HCT116 (cell line): ENCODE results near the gene ICA1. TPM values are rescaled to one million over a fixed set of nuclear protein-coding genes. Genes with fewer than 3 reads are reported as not detected.

Experiments
- ATAC-seq: fragments of 200-7000 bp; cut with Tn5 transposase; 2 replicates; pipeline ENCODE4 v1.9.1; 2020; ENCODE audit warnings: mild to moderate bottlenecking, moderate library complexity
- BruUV-seq: library from RNA; stranded (reverse); fragments of 400-500 nt; replicated peaks from 2 replicates; lab custom pipeline; 2021; lab: Mats Ljungman, UMichigan
- CTCF ChIA-PET: fragments of 300-600 bp; sonication (Branson Sonifier 250); formaldehyde crosslinking; loops from one replicate; lab custom pipeline; 2021; ENCODE audit warnings: antibody characterized with exemption; lab: Charles Lee
- POLR2A ChIA-PET: fragments of 300-600, 350-600 bp; sonication (Branson Sonifier 250); formaldehyde crosslinking; loops from one replicate; lab custom pipeline; 2021; ENCODE audit warnings: antibody characterized with exemption; lab: Charles Lee
- RAD21 ChIA-PET, 2 experiments: fragments of 300-600 bp; sonication (Branson Sonifier 250); formaldehyde crosslinking; loops; one replicate each; lab custom pipeline; 2023; ENCODE audit warnings: low total read pairs in 2 of 2; ENCODE audit not compliant: uncharacterized antibody in 2 of 2, unreplicated experiment in 2 of 2, low non-redundant PET in 1 of 2; lab: Charles Lee
- DNase-seq: peaks from one replicate; pipeline ENCODE4 v3.0.0-alpha.2; 2010; ENCODE audit warnings: low read depth, low spot score
- H2AFZ ChIP-seq: fragments of 200-600 bp; shearing (Covaris generic), sonication (generic); 2 replicates; pipeline ENCODE4 v1.6.1; 2017; ENCODE audit warnings: low read depth, mixed run types, mixed read lengths, antibody characterized with exemption, low read length; ENCODE audit not compliant: poor library complexity, severe bottlenecking
- H3K27ac ChIP-seq: 2 replicates; pipeline ENCODE4 v1.5.1; 2012; ENCODE audit warnings: low read depth, low read length
- H3K27me3 ChIP-seq: fragments of 200-600 bp; sonication (generic); 2 replicates; pipeline ENCODE4 v1.6.1; 2016; ENCODE audit warnings: mixed run types, low read length, mixed read lengths; ENCODE audit not compliant: insufficient read depth
- H3K36me3 ChIP-seq, 2 experiments: fragments of 200-500 bp in 1 of 2; fragments of 200-600 bp in 1 of 2; sonication (Bioruptor generic) in 1 of 2; sonication (generic) in 1 of 2; 2 replicates each; pipeline versions ENCODE4 v1.5.1 to v1.6.1; 2014 to 2016; ENCODE audit warnings: low read length in 2 of 2, inconsistent platforms in 1 of 2, mixed read lengths in 1 of 2, mixed run types in 1 of 2; ENCODE audit not compliant: insufficient read depth in 2 of 2, control insufficient read depth in 1 of 2
- H3K4me1 ChIP-seq, 2 experiments: fragments of 200-600 bp in 1 of 2; sonication (generic) in 1 of 2; 2 replicates each; pipeline versions ENCODE4 v1.5.1 to v1.6.1; 2012 to 2017; ENCODE audit warnings: low read length in 2 of 2, inconsistent platforms in 1 of 2, mild to moderate bottlenecking in 1 of 2, mixed read lengths in 1 of 2, mixed run types in 1 of 2, moderate library complexity in 1 of 2; ENCODE audit not compliant: insufficient read depth in 2 of 2, control insufficient read depth in 1 of 2
- H3K4me2 ChIP-seq: fragments of 200-600 bp; sonication (generic); 2 replicates; pipeline ENCODE4 v1.6.1; 2017; ENCODE audit warnings: mixed run types, low read length, mixed read lengths
- H3K4me3 ChIP-seq, 2 experiments: fragments of 200-600 bp in 1 of 2; sonication (generic) in 1 of 2; replicated peaks in 1 of 2; 2 replicates each; pipeline ENCODE4 v1.5.1; 2011 to 2016; ENCODE audit warnings: low read length in 2 of 2, control low read depth in 1 of 2, low read depth in 1 of 2, mild to moderate bottlenecking in 1 of 2, mixed read lengths in 1 of 2, mixed run types in 1 of 2
- H3K79me2 ChIP-seq: fragments of 200-600 bp; sonication (generic); 2 replicates; pipeline ENCODE4 v1.6.1; 2017; ENCODE audit warnings: mild to moderate bottlenecking, mixed run types, low read length, moderate library complexity, mixed read lengths; ENCODE audit not compliant: insufficient read depth
- H3K9ac ChIP-seq: fragments of 200-600 bp; sonication (generic); 2 replicates; pipeline ENCODE4 v1.6.1; 2016; ENCODE audit warnings: low read length, mixed read lengths
- H3K9me2 ChIP-seq: fragments of 200-600 bp; sonication (generic), shearing (Covaris generic); 2 replicates; pipeline ENCODE4 v1.6.1; 2017; ENCODE audit warnings: mixed run types, mild to moderate bottlenecking, moderate library complexity; ENCODE audit not compliant: insufficient read depth
- H3K9me3 ChIP-seq, 2 experiments: fragments of 200-500 bp in 1 of 2; fragments of 200-600 bp in 1 of 2; sonication (Bioruptor generic) in 1 of 2; sonication (generic) in 1 of 2; 2 replicates each; pipeline ENCODE4 v1.6.1; 2014 to 2017; ENCODE audit warnings: low read length in 2 of 2, mixed read lengths in 2 of 2, inconsistent platforms in 1 of 2, low read depth in 1 of 2, mild to moderate bottlenecking in 1 of 2, mixed run types in 1 of 2, moderate library complexity in 1 of 2; ENCODE audit not compliant: control insufficient read depth in 1 of 2, insufficient read depth in 1 of 2
- H4K20me1 ChIP-seq: fragments of 200-600 bp; sonication (generic), shearing (Covaris generic); 2 replicates; pipeline ENCODE4 v1.6.1; 2017; ENCODE audit warnings: mixed run types, mild to moderate bottlenecking, moderate library complexity; ENCODE audit not compliant: insufficient read depth
- ELF1 ChIP-seq: IDR thresholded peaks from 2 replicates; pipeline ENCODE4 v1.6.1; 2012; ENCODE audit warnings: low read depth, borderline replicate concordance
- EZH2 ChIP-seq: fragments of 200-600 bp; sonication (generic); IDR thresholded peaks from 2 replicates; pipeline ENCODE4 v1.6.1; 2017; ENCODE audit warnings: antibody characterized with exemption, mixed run types
- EZH2phosphoT487 ChIP-seq: fragments of 200-600 bp; IDR thresholded peaks from 2 replicates; pipeline ENCODE4 v1.6.1; 2018; ENCODE audit warnings: antibody characterized with exemption, borderline replicate concordance
- POLR2A ChIP-seq: IDR thresholded peaks from 2 replicates; pipeline ENCODE4 v1.7.0; 2011; ENCODE audit warnings: borderline replicate concordance; ENCODE audit not compliant: insufficient read depth, insufficient read length; ENCODE audit errors: extremely low read depth
- POLR2AphosphoS5 ChIP-seq: IDR thresholded peaks from 2 replicates; pipeline ENCODE4 v1.6.1; 2011; ENCODE audit warnings: mild to moderate bottlenecking, low read depth, low read length, moderate library complexity
- RAD21 ChIP-seq: IDR thresholded peaks from 2 replicates; pipeline ENCODE4 v1.6.1; 2012; ENCODE audit warnings: low read depth, mild to moderate bottlenecking
- SIN3A ChIP-seq: IDR thresholded peaks from 2 replicates; pipeline ENCODE4 v1.6.1; 2012; ENCODE audit warnings: low read depth
- SP1 ChIP-seq: IDR thresholded peaks from 2 replicates; pipeline ENCODE4 v1.6.1; 2012; ENCODE audit warnings: low read depth
- SRF ChIP-seq: IDR thresholded peaks from 2 replicates; pipeline ENCODE4 v1.6.1; 2012; ENCODE audit warnings: low read depth
- TCF7L2 ChIP-seq: IDR thresholded peaks from 2 replicates; pipeline ENCODE4 v1.7.0; 2011; ENCODE audit warnings: borderline replicate concordance, inconsistent platforms; ENCODE audit not compliant: insufficient read depth, insufficient read length; ENCODE audit errors: extremely low read depth
- ZNF274 ChIP-seq: fragments of 200-500 bp; sonication (Bioruptor generic); IDR thresholded peaks from 2 replicates; pipeline ENCODE4 v1.6.1; 2014; ENCODE audit warnings: mild to moderate bottlenecking, low read depth, low read length, inconsistent platforms
- intact Hi-C: fragments of 100-400 bp; cut with micrococcal nuclease; formaldehyde crosslinking; loops from 2 replicates; pipeline ENCODE4 v1.10.0; 2022
- total RNA-seq: library from RNA; stranded (reverse); gene quantifications from one replicate; pipeline ENCODE4 v1.2.1, GENCODE V29; 2021; ENCODE audit not compliant: unreplicated experiment
- TF ChIP-seq, protein P1 (sequence below): IDR thresholded peaks from 2 replicates; pipeline ENCODE4 v1.6.1; 2011; ENCODE audit warnings: mild to moderate bottlenecking, low read length, moderate library complexity; ENCODE audit not compliant: insufficient replicate concordance; ENCODE audit errors: extremely low read depth
- TF ChIP-seq, protein P2 (sequence below): IDR thresholded peaks from 2 replicates; pipeline ENCODE4 v1.6.1; 2012; ENCODE audit warnings: low read depth
- TF ChIP-seq, protein P3 (sequence below): IDR thresholded peaks from 2 replicates; pipeline ENCODE4 v1.6.1; 2012

Gene ICA1
- total RNA-seq, 1 experiment from 2014 or later = 16.4 TPM

GRCh38 chr7:8157296-8157695 lies 104.7 kb downstream of the ICA1 start:
- CTCF ChIA-PET = no interaction called here
- RAD21 ChIA-PET = no interaction called here
- BruUV-seq = TSS peak; percentile 54
- DNase-seq (no peak), ATAC-seq (no peak)
- no peak overlapping the region for H3K4me2 ChIP-seq
- H3K27me3 ChIP-seq = no peaks in the 10 kb centered on the region
- POLR2A ChIA-PET = no interaction called here
- no peaks in the 10 kb centered on the region for H3K9me2 ChIP-seq
- no peak overlapping the region for H3K27ac ChIP-seq
- no peak overlapping the region for H3K4me3 ChIP-seq
- no peaks in the 10 kb centered on the region for H3K4me1 ChIP-seq
- H3K36me3 ChIP-seq = no peaks in the 10 kb centered on the region
- H4K20me1 ChIP-seq = no peaks in the 10 kb centered on the region
- H3K79me2 ChIP-seq = no peaks in the 10 kb centered on the region
- no peaks in the 10 kb centered on the region for H3K9me3 ChIP-seq
- no peak overlapping the region for H2AFZ ChIP-seq
- no peak overlapping the region for H3K9ac ChIP-seq
- TF ChIP-seq TCF7L2 (no peak), SRF (no peak), RAD21 (no peak), EZH2 (no peak), POLR2AphosphoS5 (no peak), ZNF274 (no peak), SIN3A (no peak), POLR2A (no peak), EZH2phosphoT487 (no peak), ELF1 (no peak), SP1 (no peak)
- TF ChIP-seq, protein P1, sequence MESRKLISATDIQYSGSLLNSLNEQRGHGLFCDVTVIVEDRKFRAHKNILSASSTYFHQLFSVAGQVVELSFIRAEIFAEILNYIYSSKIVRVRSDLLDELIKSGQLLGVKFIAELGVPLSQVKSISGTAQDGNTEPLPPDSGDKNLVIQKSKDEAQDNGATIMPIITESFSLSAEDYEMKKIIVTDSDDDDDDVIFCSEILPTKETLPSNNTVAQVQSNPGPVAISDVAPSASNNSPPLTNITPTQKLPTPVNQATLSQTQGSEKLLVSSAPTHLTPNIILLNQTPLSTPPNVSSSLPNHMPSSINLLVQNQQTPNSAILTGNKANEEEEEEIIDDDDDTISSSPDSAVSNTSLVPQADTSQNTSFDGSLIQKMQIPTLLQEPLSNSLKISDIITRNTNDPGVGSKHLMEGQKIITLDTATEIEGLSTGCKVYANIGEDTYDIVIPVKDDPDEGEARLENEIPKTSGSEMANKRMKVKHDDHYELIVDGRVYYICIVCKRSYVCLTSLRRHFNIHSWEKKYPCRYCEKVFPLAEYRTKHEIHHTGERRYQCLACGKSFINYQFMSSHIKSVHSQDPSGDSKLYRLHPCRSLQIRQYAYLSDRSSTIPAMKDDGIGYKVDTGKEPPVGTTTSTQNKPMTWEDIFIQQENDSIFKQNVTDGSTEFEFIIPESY = no peak
- TF ChIP-seq, protein P2, sequence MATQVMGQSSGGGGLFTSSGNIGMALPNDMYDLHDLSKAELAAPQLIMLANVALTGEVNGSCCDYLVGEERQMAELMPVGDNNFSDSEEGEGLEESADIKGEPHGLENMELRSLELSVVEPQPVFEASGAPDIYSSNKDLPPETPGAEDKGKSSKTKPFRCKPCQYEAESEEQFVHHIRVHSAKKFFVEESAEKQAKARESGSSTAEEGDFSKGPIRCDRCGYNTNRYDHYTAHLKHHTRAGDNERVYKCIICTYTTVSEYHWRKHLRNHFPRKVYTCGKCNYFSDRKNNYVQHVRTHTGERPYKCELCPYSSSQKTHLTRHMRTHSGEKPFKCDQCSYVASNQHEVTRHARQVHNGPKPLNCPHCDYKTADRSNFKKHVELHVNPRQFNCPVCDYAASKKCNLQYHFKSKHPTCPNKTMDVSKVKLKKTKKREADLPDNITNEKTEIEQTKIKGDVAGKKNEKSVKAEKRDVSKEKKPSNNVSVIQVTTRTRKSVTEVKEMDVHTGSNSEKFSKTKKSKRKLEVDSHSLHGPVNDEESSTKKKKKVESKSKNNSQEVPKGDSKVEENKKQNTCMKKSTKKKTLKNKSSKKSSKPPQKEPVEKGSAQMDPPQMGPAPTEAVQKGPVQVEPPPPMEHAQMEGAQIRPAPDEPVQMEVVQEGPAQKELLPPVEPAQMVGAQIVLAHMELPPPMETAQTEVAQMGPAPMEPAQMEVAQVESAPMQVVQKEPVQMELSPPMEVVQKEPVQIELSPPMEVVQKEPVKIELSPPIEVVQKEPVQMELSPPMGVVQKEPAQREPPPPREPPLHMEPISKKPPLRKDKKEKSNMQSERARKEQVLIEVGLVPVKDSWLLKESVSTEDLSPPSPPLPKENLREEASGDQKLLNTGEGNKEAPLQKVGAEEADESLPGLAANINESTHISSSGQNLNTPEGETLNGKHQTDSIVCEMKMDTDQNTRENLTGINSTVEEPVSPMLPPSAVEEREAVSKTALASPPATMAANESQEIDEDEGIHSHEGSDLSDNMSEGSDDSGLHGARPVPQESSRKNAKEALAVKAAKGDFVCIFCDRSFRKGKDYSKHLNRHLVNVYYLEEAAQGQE = no peak
- TF ChIP-seq, protein P3, sequence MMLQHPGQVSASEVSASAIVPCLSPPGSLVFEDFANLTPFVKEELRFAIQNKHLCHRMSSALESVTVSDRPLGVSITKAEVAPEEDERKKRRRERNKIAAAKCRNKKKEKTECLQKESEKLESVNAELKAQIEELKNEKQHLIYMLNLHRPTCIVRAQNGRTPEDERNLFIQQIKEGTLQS = no peak
- intact Hi-C loops = no loop called here
